ENCODE measurements around the gene KCNJ10.

Gene KCNJ10

GRCh38 chr1:160094806-160095205, 24.8 kb upstream of the KCNJ10 start:
- TF ChIP-seq CTCF (IDR thresholded peaks at IDR 0.05; ENCODE audit: low read depth, low read length, missing control alignments): no peak
- H3K4me3 ChIP-seq (replicated peaks; ENCODE audit: low read depth, low read length): no peak overlapping the region
- no peak for DNase-seq (ENCODE audit: extremely low read depth, low read depth)

DNA sequence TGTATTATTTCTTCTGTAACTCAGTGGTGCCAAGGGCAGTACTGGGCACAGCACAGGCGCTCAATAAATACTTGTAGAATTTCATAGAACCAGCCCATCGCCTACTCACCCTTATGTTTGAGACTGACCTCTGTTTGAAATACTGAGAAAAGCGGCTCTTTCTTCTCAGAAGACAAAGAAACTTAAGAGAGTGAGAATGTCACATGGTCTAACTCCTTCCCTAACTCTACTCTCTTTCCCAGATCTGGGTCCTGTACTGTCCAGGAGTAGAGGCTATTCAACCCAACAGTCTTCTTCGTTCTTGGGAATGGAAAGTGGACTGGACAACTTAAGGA, 24.3 kb upstream of the KCNJ10 start:
- no peak for TF ChIP-seq CTCF (IDR thresholded peaks at IDR 0.05; ENCODE audit: low read depth, low read length, missing control alignments)
- DNase-seq (ENCODE audit: extremely low read depth, low read depth): no peak

DNA sequence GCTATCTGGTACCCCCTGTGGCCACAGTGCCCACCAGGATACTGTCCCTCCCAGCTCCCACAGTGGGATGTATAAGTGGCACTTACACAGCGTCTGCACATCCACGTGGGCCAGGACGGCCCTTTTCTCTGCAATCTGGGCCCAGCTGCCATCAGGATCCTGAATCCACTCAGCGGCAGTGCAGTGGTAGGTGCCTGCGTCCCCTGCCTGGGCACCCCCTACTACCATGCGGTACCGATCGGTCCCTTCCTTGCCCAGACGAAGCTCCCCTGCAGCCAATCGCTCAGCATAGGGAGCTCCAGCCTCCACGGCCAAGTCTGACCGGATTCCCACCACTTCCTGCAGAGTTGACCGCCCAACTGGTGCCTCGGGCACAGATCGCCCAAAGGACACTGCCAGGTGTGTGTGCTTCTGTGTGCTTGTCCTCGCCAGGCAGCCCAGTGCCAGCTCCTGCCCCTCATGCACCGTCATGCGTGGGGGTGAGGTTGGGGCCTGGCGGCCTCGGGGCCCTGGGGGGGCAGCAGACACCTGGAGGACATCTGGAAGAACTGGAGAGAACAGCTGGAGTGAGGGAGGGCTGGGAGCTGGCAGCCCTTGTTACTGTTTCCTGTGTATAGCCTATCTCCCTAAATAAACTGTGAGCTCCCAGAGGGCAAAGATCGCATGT, 23.8 kb upstream of the KCNJ10 start:
- no peak for DNase-seq (ENCODE audit: extremely low read depth, low read depth)
- no peak for TF ChIP-seq CTCF (IDR thresholded peaks at IDR 0.05; ENCODE audit: low read depth, low read length, missing control alignments)
- H3K4me3 ChIP-seq (replicated peaks; ENCODE audit: low read depth, low read length): no peak overlapping the region

More for the DNA sequence above, 24.3 kb upstream of the KCNJ10 start:
- no peak overlapping the region for H3K4me3 ChIP-seq (replicated peaks; ENCODE audit: low read depth, low read length)

DNA sequence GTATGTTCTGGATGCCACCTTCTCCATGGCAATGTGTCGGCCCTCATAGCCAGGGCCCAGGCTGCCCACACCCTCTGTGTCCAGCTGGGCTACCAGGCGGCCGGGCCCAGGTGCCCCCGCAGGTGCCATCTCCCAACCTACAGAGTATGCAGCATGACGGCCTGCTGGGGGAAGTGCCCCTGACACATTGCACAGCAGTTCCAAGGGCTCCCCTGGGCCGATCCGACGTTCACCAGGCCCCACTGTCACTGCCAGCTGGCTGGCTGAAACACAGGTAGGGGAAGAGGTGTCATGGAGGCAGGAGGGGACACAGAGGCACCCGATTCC, 23.1 kb upstream of the KCNJ10 start:
- no peak overlapping the region for H3K4me3 ChIP-seq (replicated peaks; ENCODE audit: low read depth, low read length)
- DNase-seq (ENCODE audit: extremely low read depth, low read depth): no peak
- TF ChIP-seq CTCF (IDR thresholded peaks at IDR 0.05; ENCODE audit: low read depth, low read length, missing control alignments): no peak

DNA sequence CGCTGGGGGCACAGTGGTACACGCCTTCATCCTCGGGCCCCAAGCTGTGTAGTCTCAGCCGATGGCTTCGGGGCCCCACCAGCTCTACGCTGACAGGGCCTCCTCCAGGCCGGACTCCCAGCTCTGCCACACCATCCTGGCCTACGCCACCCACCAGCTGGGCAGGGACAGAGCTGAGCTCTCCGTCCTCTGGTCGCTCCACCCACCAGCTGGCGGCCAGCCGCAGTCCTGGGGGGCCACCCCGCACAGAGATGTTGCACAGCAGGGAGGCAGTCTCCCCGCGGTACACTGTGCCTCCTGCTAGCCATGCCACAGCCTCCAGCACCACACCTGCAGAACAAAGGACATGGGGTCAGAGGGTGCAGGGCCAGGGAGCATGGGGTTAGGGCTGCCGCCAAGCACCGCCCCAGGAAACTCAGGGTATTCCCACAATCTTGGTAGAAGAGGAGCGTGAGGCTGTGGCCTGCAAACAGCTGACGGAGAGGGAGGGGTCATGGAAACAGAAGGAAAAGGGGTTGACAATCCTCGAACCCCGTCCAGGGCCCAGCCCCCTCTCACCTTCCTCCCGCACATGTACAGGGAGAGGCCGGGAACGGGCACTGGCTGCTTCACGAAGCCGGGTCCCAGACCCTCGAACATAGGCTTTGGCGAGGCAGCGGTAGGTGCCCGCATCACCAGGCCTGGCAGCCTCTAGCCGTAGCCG, 22.6 kb upstream of the KCNJ10 start:
- TF ChIP-seq CTCF (IDR thresholded peaks at IDR 0.05; ENCODE audit: low read depth, low read length, missing control alignments): no peak
- no peak for DNase-seq (ENCODE audit: extremely low read depth, low read depth)
- H3K4me3 ChIP-seq (replicated peaks; ENCODE audit: low read depth, low read length): no peak overlapping the region

- DNase-seq (ENCODE audit: extremely low read depth, low read depth): no peak
- TF ChIP-seq CTCF (IDR thresholded peaks at IDR 0.05; ENCODE audit: low read depth, low read length, missing control alignments): no peak
- H3K4me3 ChIP-seq (replicated peaks; ENCODE audit: low read depth, low read length): no peak overlapping the region
Measured at GRCh38 chr1:160091666-160092223, 21.8 kb upstream of the KCNJ10 start.

All from HFF-Myc (cell line).